Uterine smooth muscle cell (primary cell): Measurements from ENCODE around the gene TGFB1I1. TPM values are rescaled to one million over a fixed set of nuclear protein-coding genes. Genes with fewer than 3 reads are reported as not detected.

Source experiments
- total RNA-seq: library from RNA; depleted of rRNA; stranded (reverse); fragments of >200 nt; gene quantifications from 2 replicates; pipeline ENCODE4 v1.2.3, GENCODE V29; 2014

TGFB1I1 gene
- total RNA-seq = 35.5 and 47.9 TPM in 2 replicates

GRCh38 chr16:31471875-31472708 is at the start of gene TGFB1I1:
TSS of gene TGFB1I1 (plus strand) at chr16:31472152. CDS start at chr16:31472189, 37 bp downstream.

GRCh38 chr16:31428279-31428597 is 43.7 kb upstream of the TGFB1I1 start, which contains the start of gene COX6A2:
TSS of gene COX6A2 (minus strand) at chr16:31428360. CDS start at chr16:31428325, 35 bp downstream.

GRCh38 chr16:31458844-31459686 is 12.9 kb upstream of the TGFB1I1 start, which contains the start of gene ARMC5:
TSS of gene ARMC5 (plus strand) at chr16:31459501. CDS start at chr16:31459525, 24 bp downstream.

GRCh38 chr16:31483081-31483480 is 11.1 kb downstream of the TGFB1I1 start, which contains the start of gene SLC5A2:
TSS of gene SLC5A2 (plus strand) at chr16:31483123. CDS start at chr16:31483137, 14 bp downstream.

GRCh38 chr16:31507929-31508705 is 36.2 kb downstream of the TGFB1I1 start, which contains the start of gene RUSF1:
TSS of gene RUSF1 (minus strand) at chr16:31508391. CDS start at chr16:31508373, 18 bp downstream.

Other genes with a start within 250 kb of the TGFB1I1 start
- gene ITGAM, start 212.2 kb upstream of the TGFB1I1 start, total RNA-seq = 0.11 TPM in 1 of 2 replicates, not detected in the other
- gene ITGAX, start 117.0 kb upstream of the TGFB1I1 start, total RNA-seq = 1.2 and 3.4 TPM in 2 replicates
- not detected in 2 replicates for gene ITGAD, start 78.8 kb upstream of the TGFB1I1 start, total RNA-seq
- gene COX6A2, start 43.8 kb upstream of the TGFB1I1 start, total RNA-seq = not detected in 2 replicates
- gene ZNF843, start 29.4 kb upstream of the TGFB1I1 start, total RNA-seq = 0.11 and 0.12 TPM in 2 replicates
- 7.4 and 7.5 TPM in 2 replicates for gene ARMC5, start 12.7 kb upstream of the TGFB1I1 start, total RNA-seq
- gene SLC5A2, start 11.0 kb downstream of the TGFB1I1 start, total RNA-seq = under 0.01 TPM in 1 of 2 replicates, not detected in the other
- gene RUSF1, start 36.2 kb downstream of the TGFB1I1 start, total RNA-seq = 55.2 and 80.9 TPM in 2 replicates
- not detected in 2 replicates for gene AHSP, start 55.7 kb downstream of the TGFB1I1 start, total RNA-seq